GM21423 (cell line): ENCODE results near the gene TESMIN.

Experiments used
- ATAC-seq: cut with Tn5 transposase; IDR thresholded peaks from one replicate; pipeline ENCODE4 v1.9.1; 2021; ENCODE audit warnings: mild to moderate bottlenecking, moderate library complexity; ENCODE audit not compliant: unreplicated experiment

Gene TESMIN

GRCh38 chr11:68762481-68762880 lies 11.2 kb upstream of the TESMIN start:
- ATAC-seq = no peak

GRCh38 chr11:68761801-68762200 lies 10.5 kb upstream of the TESMIN start:
- ATAC-seq = no peak

- no peak for ATAC-seq
These were observed 8.7 kb upstream of the TESMIN start for GRCh38 chr11:68759991-68760390.

- ATAC-seq = no peak
These were observed 6.4 kb upstream of the TESMIN start for GRCh38 chr11:68757711-68758110.

GRCh38 chr11:68756171-68756766 lies 4.9 kb upstream of the TESMIN start:
- ATAC-seq = no peak

GRCh38 chr11:68753300-68753699 lies 2.0 kb upstream of the TESMIN start:
- ATAC-seq = no peak

- ATAC-seq = no peak
These were observed 355 bp downstream of the TESMIN start for GRCh38 chr11:68751004-68751325.

- ATAC-seq = no peak
These were observed 921 bp downstream of the TESMIN start for GRCh38 chr11:68750195-68751003.

GRCh38 chr11:68749229-68750123 lies 1.8 kb downstream of the TESMIN start:
- ATAC-seq = no peak

- ATAC-seq = no peak
These were observed 3.3 kb downstream of the TESMIN start for GRCh38 chr11:68748061-68748460.

- no peak for ATAC-seq
These were observed 7.8 kb downstream of the TESMIN start for GRCh38 chr11:68743539-68743938.

GRCh38 chr11:68741463-68741862 lies 9.9 kb downstream of the TESMIN start:
- ATAC-seq = no peak

- ATAC-seq = no peak
These were observed 15.7 kb downstream of the TESMIN start for GRCh38 chr11:68735646-68736045.

GRCh38 chr11:68735125-68735524 lies 16.2 kb downstream of the TESMIN start:
- ATAC-seq = no peak

GRCh38 chr11:68734111-68734510 lies 17.2 kb downstream of the TESMIN start:
- ATAC-seq = no peak

- ATAC-seq = no peak
These were observed 23.5 kb downstream of the TESMIN start for GRCh38 chr11:68727783-68728182.

GRCh38 chr11:68724293-68724692 lies 27.0 kb downstream of the TESMIN start:
- no peak for ATAC-seq

- ATAC-seq = no peak
These were observed 29.2 kb downstream of the TESMIN start for GRCh38 chr11:68722143-68722542.

GRCh38 chr11:68721075-68721474 lies 30.2 kb downstream of the TESMIN start:
- no peak for ATAC-seq

- ATAC-seq = no peak
These were observed 35.7 kb downstream of the TESMIN start for GRCh38 chr11:68715456-68716122.
